GM19372 (cell line): ENCODE data around the gene TBCK.

Source experiments
- ATAC-seq: cut with Tn5 transposase; IDR thresholded peaks from one replicate; pipeline ENCODE4 v1.9.1; 2021; ENCODE audit warnings: mild to moderate bottlenecking, low read depth, moderate library complexity; ENCODE audit not compliant: unreplicated experiment

TBCK gene

GRCh38 chr4:106291678-106292077 is 24.3 kb downstream of the TBCK start:
- no peak for ATAC-seq

- ATAC-seq, result no peak
These were observed 26.3 kb downstream of the TBCK start for GRCh38 chr4:106289737-106290136.

- no peak for ATAC-seq
These were observed 28.5 kb downstream of the TBCK start for GRCh38 chr4:106287353-106287969.

DNA sequence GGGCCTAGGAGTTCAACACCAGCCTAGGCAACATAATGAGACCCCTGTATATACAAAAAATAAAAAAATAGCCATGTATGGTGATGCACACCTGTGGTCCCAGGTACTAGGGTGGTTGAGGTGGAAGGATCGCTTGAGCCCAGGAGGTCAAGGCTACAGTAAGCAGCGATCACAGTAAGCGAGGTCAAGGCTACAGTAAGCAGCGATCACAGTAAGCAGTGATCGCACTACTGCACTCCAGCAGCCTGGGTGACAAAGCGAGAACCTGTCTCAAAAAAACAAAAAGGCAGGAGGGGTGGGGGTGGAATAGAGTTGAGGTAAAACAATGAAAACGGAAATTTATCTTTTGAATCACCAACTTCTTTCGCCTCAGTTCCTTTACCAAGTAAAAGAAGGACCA is 29.4 kb downstream of the TBCK start:
- ATAC-seq, result no peak

GRCh38 chr4:106284227-106284626 is 31.8 kb downstream of the TBCK start:
- no peak for ATAC-seq

GRCh38 chr4:106277140-106277675 is 38.8 kb downstream of the TBCK start:
- no peak for ATAC-seq

DNA sequence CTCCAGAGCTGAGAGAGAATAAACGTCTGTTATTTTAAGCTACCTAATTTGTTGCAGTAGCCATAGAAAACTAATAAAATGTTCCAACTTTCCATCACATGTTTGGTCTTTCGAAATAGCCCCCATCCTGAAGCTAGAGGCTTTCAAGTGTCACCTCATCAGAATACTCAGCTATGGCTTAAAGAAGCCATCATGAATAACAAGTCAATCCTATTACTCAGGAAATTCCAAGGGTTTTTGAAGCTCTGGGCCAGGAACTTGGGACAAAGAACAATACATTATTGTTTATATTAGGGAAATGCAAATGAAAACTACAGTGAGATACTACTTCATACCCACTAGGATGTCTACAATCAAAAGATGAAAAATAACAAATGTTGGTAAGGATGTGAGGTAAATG is 42.2 kb downstream of the TBCK start:
- ATAC-seq, result no peak

DNA sequence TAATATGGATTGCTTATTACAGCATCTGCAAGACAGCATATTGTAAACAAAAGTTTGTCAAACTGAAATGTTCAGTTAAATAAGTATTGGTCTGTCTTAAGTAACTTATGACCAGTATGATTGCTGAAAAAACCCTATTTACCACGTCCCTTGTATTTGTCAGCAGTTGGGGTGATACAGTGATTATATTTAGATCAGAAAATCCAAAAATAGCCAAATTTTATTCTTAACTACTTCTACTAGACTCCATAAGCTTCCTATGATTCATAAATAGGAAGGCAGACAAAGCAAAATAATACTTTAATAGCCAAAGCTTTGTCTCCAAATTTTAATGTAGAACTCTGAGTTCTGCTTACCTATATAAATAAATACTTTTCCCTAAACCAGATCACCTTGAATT is 45.3 kb downstream of the TBCK start:
- ATAC-seq, result no peak

- no peak for ATAC-seq
These were observed 46.3 kb downstream of the TBCK start for GRCh38 chr4:106269711-106270110.

GRCh38 chr4:106268786-106269185 is 47.2 kb downstream of the TBCK start:
- no peak for ATAC-seq

DNA sequence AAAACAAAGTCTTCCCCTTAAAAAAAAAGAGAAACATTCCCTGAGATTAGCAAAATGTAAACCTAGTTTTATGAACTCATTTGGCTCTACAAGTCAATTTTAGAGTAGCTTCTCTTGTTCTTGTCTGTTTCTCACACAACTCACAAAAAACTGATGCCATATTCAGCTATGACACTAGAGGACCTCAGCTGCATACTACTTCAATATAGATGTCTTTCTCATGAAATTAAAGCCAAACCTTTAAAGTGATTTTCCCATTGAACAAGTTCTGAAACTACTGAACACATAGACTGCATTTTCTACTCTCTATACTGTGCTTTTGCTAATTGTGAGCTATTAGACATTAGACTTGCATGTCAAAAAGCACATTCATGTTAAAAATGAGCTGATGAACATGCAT is 49.8 kb downstream of the TBCK start:
- peak; percentile 68 for ATAC-seq

- no peak for ATAC-seq
These were observed 51.7 kb downstream of the TBCK start for GRCh38 chr4:106264331-106264728.

DNA sequence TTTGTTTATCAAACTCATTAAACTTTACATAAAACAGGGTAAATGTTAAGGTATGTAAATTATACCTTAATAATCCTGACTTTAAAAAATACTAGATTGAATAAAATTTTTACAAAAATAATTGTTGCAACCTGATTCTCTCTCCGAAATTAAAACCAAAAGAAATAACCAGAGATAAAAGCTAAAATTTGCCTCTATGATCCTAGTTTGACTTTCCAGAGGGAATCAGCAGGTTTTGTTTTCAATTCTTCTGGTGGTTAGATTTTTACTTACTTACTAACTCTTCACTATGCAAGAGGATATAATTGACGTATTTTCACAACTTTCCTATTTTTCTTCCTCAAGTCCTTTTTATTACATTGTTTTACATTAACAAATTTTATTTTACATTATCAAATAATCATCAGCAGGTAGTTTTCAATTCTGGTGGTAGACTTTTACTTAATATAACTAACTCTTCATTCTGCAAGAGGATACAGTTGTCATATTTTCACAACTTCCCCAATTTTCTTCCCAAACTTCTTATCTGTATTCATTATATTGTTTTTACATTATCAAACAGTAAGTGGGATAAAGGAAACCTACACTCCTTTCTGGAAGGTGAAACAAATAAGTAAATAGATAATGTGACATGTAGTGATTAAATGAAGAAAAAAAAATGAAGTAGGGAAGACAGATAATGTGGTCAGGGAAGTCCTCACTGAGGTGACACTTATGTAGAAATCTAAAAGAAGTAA is 52.2 kb downstream of the TBCK start:
- ATAC-seq, result no peak

DNA sequence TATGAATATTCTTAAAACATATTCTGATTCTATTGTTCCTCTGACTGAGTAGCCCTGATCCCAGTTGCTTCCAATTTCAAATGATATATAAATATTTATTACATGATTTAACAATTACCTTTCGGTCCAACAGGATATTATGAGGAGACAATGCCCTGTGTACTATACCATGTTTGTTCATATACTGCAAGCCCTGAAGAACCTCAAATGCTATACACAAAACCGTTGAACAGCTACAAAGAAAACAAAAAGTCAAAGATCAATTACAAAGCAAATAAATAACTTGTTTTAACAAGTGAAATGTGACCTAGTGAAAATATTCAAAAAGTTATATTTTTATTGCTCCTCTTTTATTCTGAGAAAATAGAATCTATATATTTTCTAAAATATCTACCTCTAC is 54.0 kb downstream of the TBCK start:
- no peak for ATAC-seq

DNA sequence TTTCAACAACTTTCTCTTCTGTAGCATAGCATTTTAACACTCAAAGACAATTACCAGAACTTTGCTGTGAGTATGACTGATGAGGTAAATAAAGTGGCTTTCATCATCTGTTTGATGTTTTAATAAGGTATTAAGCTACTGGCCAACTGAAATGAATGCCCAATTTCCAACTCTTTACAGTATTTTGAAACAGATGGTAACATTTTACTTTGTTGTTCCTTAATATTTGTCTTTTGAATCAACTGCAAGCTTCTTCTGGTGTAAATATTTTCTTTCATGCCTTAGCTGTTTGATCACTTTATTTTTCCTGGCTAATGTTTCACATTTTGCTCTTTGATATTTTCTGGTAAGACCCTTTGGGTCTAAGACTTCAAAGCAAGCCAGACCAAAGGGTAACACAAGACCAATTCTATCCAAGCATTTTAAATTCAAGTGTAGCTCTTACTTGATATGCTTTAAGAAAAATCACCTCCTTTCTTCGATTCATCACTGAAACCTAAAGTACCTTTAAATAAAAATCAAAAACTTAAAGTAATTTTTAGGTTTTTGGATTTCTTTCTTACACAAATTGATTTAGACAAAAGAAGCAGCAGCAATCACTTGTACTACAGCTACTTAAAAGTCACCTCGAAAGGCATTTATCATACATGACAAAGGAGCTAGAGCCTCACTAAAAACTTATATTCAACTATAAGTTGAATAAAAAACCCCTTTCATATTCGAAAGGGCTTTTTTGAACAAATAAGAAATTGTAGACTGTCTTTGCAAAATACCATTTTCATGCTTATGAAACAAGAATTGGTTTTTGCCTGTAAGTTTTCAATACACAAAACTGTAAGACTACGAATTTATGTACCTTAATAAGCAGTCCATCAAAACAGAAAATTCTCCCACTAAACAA is 57.6 kb downstream of the TBCK start:
- ATAC-seq, result no peak

DNA sequence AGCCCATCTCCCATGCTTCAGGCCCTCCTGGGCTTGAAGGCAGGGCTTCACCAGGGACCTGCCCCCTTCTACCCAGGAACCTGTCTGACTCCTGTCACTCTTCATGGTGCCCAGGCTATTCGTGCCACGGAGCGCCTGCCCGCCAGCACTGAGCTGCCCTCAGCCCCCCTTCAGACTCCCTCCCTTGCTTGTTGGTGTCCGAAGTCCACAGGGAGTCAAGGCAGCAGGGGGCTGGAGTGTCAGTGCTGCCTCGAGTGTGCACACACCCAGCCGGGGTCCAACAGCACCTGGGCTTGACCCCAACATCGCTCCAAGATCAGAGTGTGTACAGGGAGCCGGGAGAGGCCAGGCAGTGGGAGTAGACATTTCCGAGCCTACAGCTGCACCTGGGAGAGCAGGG is 59.8 kb downstream of the TBCK start:
- ATAC-seq, result no peak

GRCh38 chr4:106255195-106255594 is 60.8 kb downstream of the TBCK start:
- ATAC-seq, result no peak

DNA sequence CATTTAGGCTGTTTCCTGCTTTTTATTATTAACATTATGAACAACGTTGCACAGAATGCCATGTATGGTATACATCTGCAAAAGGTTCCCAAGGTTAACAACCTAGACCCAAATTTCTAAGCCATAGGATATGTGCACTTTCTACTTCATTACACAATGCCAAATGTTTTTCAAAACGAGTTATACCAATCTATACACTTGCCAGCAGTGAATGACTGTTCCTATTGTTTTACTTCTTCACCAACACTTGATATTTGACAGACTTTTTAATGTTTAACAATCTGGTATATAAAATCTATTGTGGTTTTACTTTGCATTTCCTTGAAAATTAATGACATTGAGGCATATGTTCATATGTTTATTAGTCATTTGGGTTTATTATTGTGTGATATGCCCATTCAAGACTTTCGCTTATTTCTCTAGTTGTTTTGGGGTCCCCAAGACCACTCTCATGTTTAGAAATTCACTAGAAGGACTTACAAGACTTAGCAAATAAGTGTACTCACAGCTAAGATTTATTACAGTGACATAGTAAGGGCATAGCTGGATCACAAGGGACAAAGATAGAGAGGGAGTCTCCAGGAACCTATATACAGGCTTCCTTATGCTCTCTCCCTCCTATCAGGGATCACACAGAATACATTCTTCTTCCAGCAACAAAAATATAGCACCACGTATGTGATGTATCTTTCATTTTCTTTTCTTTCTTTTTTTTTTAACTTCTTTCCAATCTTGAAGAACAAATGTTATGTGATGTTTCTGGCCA is 62.5 kb downstream of the TBCK start:
- ATAC-seq, result no peak

DNA sequence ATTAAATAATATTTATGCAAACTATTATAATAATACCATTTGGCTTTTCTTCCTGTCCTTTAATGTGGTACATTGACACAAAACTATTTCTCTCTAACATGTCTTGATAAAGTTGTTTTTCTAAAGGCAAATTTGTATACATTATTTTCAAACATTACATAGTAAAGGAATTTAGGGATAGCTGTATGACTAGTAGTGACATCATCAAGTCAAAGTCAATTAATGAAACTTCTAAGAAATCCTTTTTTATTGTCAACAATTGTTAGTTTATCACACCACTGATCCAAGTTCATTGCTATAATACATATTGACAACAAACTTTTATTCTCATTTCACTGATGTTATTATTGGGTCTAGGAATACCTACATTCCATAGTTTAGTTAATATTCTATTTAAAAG is 68.4 kb downstream of the TBCK start:
- ATAC-seq, result no peak

DNA sequence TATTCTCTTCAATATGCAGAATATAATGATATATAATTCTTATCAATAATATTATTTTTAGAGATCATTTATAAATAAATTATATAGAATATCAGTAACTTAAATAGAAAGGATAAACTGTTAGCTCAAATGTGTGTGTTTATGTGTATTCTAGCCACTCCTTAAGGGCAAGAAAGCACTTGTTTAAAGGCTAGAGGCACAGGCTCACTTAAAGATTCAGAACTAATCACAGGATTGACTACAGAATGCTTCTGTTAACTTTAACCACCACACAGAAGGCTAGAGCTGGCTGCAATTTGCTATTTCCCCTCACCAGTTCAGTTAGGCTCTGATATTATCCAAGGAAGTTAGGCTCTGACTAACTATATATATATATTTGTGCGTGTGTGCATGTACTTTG is 69.6 kb downstream of the TBCK start:
- ATAC-seq, result no peak
